ENCODE results near the gene OPCML. TPM values are rescaled to one million over a fixed set of nuclear protein-coding genes. Genes with fewer than 3 reads are reported as not detected.

The OPCML gene
- total and polyA plus RNA-seq, 2 donors from 2014 or later, result 0.77 to 1.1 TPM

DNA sequence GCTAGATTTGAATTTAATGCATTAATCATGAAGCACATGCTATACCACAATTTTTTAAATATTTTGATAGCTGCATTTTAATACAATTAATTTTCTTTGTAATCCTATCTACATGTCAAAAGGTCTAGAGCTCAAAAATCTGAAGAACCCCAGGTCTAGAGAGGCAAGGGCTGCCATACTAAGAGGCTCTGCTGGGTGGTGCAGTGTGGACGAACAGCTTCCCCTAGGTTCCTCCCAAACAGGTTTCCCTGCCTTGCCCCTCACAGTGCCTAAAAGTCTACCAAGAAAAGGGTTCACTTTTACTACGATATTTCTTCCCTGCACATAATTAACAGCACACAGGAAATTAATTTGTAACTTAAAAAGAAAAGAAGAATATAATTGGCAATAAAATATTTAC lies 681.1 kb downstream of the OPCML start:
- Histone ChIP-seq H3K9me3 (ENCODE audit: control insufficient read depth in 2 of 3, insufficient read depth in 1 of 3, low read length in 3 of 3) (peaks cover 0 to 7% (median 0%) of the 10 kb centered on the region in 3 donors), H3K36me3 (ENCODE audit: control insufficient read depth in 2 of 3, insufficient read depth in 3 of 3, low read length in 3 of 3) (no peaks in the 10 kb centered on the region), H3K4me1 (ENCODE audit: control insufficient read depth in 2 of 3, insufficient read depth in 2 of 3, low read depth in 1 of 3, low read length in 3 of 3) (no peaks in the 10 kb centered on the region), H3K27ac (ENCODE audit: low read depth in 2 of 2, low read length in 2 of 2) (no peak overlapping the region), H3K9ac (ENCODE audit: low read length in 3 of 3) (no peak overlapping the region), H3K27me3 (ENCODE audit: control insufficient read depth, insufficient read depth, low read length) (no peaks in the 10 kb centered on the region), H3K4me3 (ENCODE audit: low read length in 3 of 3) (no peak overlapping the region)
- TF ChIP-seq, protein P1, sequence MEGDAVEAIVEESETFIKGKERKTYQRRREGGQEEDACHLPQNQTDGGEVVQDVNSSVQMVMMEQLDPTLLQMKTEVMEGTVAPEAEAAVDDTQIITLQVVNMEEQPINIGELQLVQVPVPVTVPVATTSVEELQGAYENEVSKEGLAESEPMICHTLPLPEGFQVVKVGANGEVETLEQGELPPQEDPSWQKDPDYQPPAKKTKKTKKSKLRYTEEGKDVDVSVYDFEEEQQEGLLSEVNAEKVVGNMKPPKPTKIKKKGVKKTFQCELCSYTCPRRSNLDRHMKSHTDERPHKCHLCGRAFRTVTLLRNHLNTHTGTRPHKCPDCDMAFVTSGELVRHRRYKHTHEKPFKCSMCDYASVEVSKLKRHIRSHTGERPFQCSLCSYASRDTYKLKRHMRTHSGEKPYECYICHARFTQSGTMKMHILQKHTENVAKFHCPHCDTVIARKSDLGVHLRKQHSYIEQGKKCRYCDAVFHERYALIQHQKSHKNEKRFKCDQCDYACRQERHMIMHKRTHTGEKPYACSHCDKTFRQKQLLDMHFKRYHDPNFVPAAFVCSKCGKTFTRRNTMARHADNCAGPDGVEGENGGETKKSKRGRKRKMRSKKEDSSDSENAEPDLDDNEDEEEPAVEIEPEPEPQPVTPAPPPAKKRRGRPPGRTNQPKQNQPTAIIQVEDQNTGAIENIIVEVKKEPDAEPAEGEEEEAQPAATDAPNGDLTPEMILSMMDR (IDR thresholded peaks at IDR 0.05; ENCODE audit: borderline replicate concordance, extremely low read depth, insufficient read depth), result no peak
- no peak for FAIRE-seq
- intact Hi-C loops (cut with DNase I), result no loop called here
- no peak for DNase-seq

GRCh38 chr11:132850266-132850665 lies 682.0 kb downstream of the OPCML start:
- intact Hi-C loops (cut with DNase I), result no loop called here
- no peak for FAIRE-seq

DNA sequence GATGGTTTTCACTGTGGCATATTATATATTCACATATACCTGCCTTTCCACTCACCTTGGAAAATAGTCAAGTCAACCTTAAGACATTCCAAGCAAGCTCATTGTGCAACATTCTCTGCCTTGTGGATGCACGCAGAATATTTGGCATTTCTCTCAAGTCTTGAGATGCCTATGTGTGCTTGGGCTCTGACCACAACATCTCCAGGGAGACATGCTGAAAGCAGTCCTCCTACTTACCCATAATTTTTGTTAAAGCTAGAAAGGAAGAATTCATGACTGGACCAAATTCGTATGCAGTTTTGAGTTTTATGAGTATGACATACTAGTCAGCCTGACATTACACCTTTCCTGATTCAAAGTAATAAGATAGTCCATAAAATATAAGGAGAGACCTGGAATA lies 684.0 kb downstream of the OPCML start:
- Histone ChIP-seq H3K9me3 (ENCODE audit: control insufficient read depth in 2 of 3, insufficient read depth in 1 of 3, low read length in 3 of 3) (no peaks in the 10 kb centered on the region), H3K36me3 (ENCODE audit: control insufficient read depth in 2 of 3, insufficient read depth in 3 of 3, low read length in 3 of 3) (no peaks in the 10 kb centered on the region), H3K9ac (ENCODE audit: low read length in 3 of 3) (no peak overlapping the region), H3K4me3 (ENCODE audit: low read length in 3 of 3) (no peak overlapping the region), H3K27me3 (ENCODE audit: control insufficient read depth, insufficient read depth, low read length) (no peaks in the 10 kb centered on the region), H3K27ac (ENCODE audit: low read depth in 2 of 2, low read length in 2 of 2) (no peak overlapping the region), H3K4me1 (ENCODE audit: control insufficient read depth in 2 of 3, insufficient read depth in 2 of 3, low read depth in 1 of 3, low read length in 3 of 3) (no peaks in the 10 kb centered on the region)
- DNase-seq, result no peak
- TF ChIP-seq, protein P1 (IDR thresholded peaks at IDR 0.05; ENCODE audit: borderline replicate concordance, extremely low read depth, insufficient read depth), result no peak
- FAIRE-seq, result no peak
- intact Hi-C loops (cut with DNase I), result no loop called here

More at GRCh38 chr11:132850266-132850665, 682.0 kb downstream of the OPCML start:
- Histone ChIP-seq H3K9me3 (ENCODE audit: control insufficient read depth in 2 of 3, insufficient read depth in 1 of 3, low read length in 3 of 3) (peaks cover 0 to 3% (median 0%) of the 10 kb centered on the region in 3 donors), H3K9ac (ENCODE audit: low read length in 3 of 3) (no peak overlapping the region), H3K4me1 (ENCODE audit: control insufficient read depth in 2 of 3, insufficient read depth in 2 of 3, low read depth in 1 of 3, low read length in 3 of 3) (no peaks in the 10 kb centered on the region), H3K27ac (ENCODE audit: low read depth in 2 of 2, low read length in 2 of 2) (no peak overlapping the region), H3K4me3 (ENCODE audit: low read length in 3 of 3) (no peak overlapping the region), H3K36me3 (ENCODE audit: control insufficient read depth in 2 of 3, insufficient read depth in 3 of 3, low read length in 3 of 3) (no peaks in the 10 kb centered on the region), H3K27me3 (ENCODE audit: control insufficient read depth, insufficient read depth, low read length) (no peaks in the 10 kb centered on the region)
- peak in 1 of 5 donors; percentile 26 for DNase-seq
- TF ChIP-seq, protein P1 (IDR thresholded peaks at IDR 0.05; ENCODE audit: borderline replicate concordance, extremely low read depth, insufficient read depth), result no peak

GRCh38 chr11:132846075-132846474 lies 686.2 kb downstream of the OPCML start:
- Histone ChIP-seq H3K36me3 (ENCODE audit: control insufficient read depth in 2 of 3, insufficient read depth in 3 of 3, low read length in 3 of 3) (no peaks in the 10 kb centered on the region), H3K4me3 (ENCODE audit: low read length in 3 of 3) (no peak overlapping the region), H3K9me3 (ENCODE audit: control insufficient read depth in 2 of 3, insufficient read depth in 1 of 3, low read length in 3 of 3) (no peaks in the 10 kb centered on the region), H3K4me1 (ENCODE audit: control insufficient read depth in 2 of 3, insufficient read depth in 2 of 3, low read depth in 1 of 3, low read length in 3 of 3) (no peaks in the 10 kb centered on the region), H3K9ac (ENCODE audit: low read length in 3 of 3) (no peak overlapping the region), H3K27me3 (ENCODE audit: control insufficient read depth, insufficient read depth, low read length) (no peaks in the 10 kb centered on the region), H3K27ac (ENCODE audit: low read depth in 2 of 2, low read length in 2 of 2) (no peak overlapping the region)
- FAIRE-seq, result no peak
- DNase-seq, result peak in 3 of 5 donors; percentile 17 to 53 (median 41)
- TF ChIP-seq, protein P1 (IDR thresholded peaks at IDR 0.05; ENCODE audit: borderline replicate concordance, extremely low read depth, insufficient read depth), result no peak
- intact Hi-C loops (cut with DNase I), result no loop called here

Measured in kidney (tissue), 14 donors.